IPS-NIHi7 (cell line): ENCODE data around the gene CLEC2L.

Experiments used
- DNase-seq: peaks from one replicate; pipeline ENCODE4 v3.0.0; 2012; ENCODE audit warnings: mixed read lengths; ENCODE audit errors: extremely low spot score

Gene CLEC2L

DNA sequence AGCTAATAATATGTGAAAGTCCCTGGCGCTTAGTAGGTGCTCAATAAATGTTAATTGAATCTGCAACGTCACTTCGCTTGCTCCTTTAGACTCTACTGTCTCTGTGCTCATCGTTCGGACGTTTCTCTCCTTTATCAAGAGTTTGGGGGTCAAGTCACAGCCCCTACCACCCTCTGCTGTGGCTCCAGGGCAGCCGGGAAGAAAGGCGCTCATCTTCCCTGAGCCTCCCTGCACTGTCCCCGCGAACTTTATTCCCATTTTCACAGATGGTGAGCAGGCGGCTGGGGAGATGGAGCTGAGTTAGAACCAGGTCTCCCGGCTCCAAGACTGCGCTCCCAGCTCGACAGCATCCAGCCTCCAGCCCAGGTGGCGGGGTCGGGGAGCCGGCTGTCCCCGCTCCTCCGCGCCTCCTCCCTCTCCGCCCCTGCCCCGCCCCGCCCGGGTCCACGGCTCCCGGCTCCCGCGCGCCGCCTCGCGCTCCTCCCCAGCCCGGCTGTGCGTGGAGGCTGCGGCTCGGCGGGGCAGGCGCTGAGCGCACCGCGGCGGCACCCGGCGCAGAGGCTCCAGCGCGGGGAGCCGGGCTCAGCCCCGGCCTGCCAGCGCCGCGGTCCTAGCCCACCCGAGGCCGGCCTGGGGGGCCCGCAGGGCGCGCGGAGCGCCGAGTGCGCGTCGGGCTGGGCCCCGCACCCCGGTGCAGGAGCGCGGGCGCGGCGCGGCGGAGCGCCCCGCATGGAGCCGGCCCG is at the start of gene CLEC2L:
TSS of gene CLEC2L (plus strand) at position 487 of the 743 bp plus-strand sequence. CDS start at position 730, 243 bp downstream.
- peak; percentile 38 for DNase-seq

DNA sequence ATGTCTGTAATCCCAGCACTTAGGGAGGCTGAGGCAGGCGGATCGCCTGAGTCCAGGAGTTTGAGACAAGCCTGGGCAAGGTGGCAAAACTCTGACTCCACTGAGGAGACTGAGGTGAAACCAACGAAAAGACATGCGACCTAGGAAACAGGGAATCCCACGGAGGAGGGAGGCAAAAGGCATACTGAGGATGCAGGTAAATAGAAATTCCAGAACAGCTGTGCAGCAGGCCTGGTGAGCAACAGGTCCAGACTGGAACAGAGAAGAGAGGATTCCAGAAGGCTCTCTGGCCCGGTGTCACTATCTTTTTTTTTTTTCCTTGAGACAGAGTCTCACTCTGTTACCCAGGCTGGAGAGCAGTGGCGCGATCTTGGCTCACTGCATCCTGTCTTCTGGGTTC is 47.3 kb upstream of the CLEC2L start:
- DNase-seq, result no peak

DNA sequence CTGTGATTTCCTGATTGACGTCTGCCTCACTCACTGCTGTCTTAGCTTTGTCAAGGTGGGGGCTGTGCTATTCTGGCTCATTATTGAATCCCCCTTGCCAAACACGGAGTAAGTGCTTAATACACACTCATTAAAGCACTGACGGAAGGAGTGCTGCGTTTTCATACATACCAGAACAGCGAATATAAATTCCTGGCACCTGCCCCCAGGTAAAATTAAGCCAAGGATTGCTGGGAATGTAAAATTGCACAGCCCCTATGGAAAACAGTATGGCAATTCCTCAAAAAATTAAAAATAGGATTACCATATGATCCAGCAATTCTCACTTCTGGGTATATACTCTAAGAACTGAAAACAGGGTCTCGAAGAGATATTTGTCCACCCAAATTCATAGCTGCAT is 46.6 kb upstream of the CLEC2L start:
- DNase-seq, result no peak

DNA sequence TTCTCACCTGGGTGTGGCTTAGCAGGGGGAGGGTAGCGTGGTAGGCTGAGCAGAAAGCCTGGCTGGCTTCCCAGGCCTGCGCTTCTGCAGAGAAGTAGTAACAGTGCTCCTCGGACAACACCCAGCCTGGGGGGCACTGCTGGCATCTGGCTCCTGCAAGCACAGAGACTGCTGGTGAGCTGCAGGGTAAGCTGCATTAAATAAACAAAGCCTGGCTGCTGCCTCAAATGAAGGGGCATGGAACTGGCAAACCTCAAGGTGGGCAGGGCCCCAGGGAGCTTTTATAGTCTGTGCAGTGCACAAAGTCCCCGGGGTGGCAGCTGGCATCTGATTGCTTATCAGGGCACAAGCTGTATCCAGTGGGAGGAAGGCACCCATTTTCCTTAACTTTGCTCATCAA is 43.9 kb upstream of the CLEC2L start:
- no peak for DNase-seq

DNA sequence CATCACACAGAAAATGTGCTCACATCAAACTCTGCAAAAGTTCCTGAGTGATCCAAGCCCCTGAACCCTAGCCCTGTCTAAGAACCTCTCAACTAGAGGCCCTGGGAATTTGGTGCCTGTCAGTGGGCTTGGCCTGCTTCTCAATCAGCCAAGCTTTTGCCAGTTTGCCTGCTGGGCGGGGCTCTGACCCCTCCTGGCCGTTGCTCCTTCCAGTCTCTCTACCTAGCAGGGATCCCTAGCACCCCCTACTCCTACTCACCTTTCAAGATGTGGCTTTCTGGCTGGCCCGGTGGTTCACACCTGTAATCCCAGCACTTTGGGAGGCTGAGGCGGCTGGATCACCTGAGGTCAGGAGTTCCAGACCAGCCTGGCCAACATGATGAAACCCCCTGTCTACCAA is 42.1 kb upstream of the CLEC2L start:
- DNase-seq, result peak; percentile 45

DNA sequence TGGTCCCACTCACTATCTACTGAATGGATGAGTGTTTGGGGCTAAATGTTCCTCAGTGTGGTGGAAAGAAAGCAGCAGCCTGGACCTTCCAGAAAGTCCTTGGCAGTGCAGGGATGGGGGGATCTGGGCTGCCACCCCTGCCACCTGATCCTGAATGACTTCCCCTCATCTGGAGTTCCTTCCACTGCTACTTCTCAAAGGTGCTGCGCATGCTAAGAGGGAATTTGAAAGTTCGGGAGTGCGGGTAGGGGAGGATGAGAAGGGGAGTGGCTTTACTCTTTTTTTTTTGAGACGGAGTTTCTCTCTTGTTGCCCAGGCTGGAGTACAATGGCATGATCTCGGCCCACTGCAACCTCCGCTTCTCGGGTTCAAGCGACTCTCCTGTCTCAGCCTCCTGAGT is 41.4 kb upstream of the CLEC2L start:
- DNase-seq, result no peak

DNA sequence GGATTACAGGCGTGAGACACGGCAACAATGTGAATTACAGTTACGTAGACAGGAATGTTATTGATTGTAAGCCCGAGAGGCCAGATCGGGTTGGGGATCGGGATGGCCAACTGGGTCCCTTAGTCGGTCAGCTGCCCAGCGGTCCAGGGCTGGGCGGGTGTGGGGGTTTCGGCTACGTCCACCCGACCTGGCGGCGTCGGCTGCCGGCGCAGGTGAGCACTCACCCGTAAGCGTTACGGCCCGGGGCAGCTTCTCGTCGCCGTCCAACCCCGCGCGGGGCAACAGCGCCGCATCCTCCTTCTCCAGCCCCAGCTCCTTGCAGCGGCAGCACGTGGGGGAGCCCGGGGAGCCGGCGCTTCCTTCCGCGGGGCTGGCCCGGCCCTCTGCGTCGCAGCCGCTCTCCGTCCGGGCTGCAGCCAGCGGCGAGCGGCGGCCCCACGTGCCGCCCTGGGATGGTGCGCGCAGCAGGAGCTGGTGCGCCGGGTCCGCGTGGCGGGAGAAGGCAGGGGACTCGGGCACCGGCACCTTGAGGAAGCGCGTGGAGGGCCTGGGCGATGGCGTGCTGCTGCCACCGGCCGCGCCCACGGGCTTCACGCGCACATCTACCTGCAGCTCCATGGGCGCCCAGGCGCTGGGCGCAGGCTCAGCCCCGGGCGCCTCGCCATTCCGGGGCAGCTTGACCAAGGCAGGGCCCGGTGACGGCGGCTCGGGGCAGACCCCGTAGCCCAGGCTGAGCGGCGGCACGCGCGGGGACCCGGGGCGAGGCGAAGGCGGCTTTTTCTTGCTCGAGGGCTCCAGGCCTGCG is 40.6 kb upstream of the CLEC2L start:
- peak; percentile 64 for DNase-seq

DNA sequence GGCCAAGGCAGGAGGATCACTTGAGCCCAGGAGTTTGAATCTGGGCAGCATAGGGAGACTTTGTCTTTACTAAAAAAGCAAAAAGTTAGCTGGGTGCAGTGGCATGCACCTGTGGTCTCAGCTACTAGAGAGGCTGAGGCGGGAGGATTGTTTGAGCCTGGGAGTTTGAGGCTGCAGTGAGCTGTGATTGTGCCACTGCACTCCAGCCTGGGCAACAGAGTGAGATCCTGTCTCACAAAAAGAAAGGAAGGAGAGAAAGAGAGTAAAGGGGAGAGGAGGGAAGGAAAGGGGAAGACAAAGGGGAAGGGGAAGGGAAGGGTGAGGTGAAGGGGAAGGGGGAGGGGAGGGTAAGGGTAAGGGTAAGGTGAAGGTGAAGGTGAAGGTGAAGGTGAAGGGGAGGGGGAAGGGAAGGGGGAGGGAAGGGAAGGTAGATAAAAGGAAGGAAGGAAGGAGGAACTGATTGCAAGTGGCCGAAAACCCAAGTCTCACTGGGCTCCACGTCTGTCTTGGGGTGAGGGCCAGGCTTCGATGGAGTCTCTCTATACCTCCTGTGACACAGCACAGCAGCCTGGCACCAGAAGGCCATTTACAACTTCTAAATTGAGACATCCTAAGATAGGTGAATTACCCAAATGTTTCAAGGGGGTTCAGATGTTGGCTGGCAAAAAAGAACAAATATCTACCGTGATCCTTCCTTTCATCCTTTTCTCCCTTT is 36.0 kb upstream of the CLEC2L start:
- no peak for DNase-seq

DNA sequence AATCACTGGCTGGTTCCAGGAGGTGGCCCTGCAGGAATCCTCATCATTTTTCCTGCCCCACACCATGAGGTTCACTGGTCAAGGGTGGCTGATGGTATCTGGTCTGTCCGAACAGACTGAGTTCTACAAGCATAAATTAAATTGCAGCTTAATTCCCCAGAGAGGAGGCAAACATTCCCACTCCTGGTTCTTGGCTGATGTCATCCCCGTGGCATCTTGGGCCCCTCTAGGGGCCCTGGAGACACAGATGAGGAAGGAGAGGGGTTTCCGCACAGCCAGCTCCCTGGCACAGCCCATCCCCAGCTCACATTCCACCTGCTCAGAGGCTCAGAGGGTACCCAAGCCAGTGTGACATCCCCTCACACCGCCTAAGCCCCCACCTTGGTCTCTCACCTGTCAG is 34.7 kb upstream of the CLEC2L start:
- DNase-seq, result peak; percentile 18

DNA sequence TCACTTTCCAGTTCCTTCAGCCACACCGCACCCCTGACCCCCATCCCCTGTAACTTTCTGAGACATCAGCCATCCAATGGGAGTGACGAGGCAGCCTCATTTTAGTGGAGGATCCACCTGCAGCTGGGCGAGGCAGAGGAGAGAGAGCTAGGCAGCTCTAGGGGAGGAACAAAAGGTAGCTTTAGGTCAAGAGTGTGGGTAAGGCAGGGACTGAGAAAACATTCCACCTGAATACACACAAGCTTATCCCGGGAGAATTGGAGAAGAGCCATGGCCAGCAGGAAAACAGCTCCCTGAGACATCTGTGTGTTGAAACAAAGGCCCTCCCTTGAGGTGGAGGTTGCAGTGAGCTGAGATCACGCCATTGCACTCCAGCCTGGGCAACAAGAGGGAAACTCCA is 33.4 kb upstream of the CLEC2L start:
- DNase-seq, result no peak

DNA sequence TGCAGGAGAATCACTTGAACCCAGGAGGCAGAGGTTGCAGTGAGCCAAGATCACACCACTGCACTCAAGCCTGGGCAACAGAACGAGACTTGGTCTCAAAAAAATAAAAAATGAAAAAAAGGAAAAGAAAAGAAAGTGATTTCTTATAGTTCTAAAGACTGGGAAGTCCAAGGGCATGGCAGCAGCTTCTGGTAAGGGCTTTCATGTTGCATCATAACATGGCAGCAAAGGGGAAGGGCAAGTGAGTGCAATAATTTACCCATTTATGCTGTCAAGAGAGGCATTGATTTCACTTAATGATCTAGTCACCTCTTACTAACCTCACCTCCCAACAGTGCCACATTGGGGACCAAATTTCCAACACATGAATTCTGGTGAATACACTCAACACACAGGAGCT is 31.2 kb upstream of the CLEC2L start:
- DNase-seq, result no peak

DNA sequence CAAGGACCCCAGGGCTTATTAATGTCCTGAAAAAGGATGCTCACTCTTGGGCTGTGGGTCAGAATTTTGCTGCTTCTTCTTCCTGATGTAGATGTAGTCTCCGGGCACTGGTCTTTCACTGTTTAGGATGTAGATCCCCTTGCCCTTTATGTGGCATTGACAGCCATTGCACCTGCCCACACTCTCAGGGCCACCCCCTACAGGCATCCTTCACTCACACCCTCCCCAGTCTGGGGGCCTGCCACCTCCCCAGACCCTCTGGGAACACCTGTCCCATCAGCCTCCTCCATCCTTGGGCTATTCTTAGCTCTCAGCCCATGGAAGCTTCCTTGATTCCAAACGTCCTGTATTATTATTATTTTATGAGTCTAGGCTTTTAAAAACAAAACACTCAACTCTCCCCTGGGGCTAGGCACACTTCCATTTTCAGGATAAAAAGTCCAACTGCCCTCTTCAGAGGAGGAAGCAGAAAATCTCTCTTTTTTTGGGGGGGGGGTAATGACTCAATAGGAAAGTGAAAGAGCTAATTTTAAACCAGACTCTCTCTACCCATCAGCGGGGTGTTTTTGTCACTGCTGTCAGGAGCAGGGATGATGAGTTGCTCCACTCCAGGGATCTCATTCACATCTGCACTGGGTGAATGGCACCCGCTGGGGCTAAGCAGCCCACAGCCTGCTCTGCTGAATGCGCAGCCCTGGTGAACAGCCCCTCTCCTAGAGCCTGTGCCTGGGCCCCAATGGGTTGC is 28.5 kb upstream of the CLEC2L start:
- no peak for DNase-seq

DNA sequence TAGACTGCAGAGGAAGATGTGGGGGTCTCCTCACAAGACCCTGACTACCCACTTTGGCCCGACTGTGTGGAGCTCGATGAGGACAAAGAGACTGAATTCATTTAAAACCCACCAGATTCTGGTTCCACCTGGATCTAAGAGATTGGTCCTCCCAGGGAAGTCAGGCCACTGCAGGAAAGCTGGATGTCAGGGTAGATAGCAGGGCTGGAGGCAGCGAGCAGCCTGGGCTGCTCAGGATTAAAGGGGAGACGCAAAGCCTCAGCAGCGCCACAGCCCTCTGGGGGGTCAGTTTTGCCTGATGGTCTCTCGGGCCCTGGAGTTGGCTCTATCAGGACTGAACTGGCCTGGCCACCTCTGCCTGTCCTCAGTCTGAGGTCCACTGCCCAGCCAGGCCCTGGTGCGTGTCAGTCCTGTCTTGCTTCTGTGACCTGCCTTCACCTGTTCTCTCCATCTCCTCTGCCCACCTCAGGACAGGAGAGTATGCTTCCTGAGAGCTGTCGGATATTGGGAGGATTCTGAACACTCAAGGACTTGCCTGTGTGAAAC is 27.8 kb upstream of the CLEC2L start:
- DNase-seq, result no peak

DNA sequence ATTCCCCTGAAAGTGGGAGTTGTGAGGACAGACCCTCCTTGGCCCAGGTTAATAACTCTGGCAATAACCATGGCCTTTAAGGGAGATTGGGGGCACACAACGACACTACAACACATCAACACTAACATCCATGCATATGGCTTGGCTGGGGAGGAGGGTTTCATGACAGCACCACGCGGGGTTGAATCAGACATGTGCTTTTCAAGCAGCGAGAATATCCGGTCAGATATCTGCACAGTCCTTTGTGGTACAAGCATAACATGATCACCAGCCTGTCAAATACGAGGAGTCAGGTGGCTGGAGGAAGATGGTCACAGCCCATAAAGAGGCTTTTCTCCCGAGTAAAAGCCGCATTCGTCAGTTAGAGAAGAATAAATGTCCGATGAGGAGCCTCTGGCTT is 27.0 kb upstream of the CLEC2L start:
- DNase-seq, result no peak

DNA sequence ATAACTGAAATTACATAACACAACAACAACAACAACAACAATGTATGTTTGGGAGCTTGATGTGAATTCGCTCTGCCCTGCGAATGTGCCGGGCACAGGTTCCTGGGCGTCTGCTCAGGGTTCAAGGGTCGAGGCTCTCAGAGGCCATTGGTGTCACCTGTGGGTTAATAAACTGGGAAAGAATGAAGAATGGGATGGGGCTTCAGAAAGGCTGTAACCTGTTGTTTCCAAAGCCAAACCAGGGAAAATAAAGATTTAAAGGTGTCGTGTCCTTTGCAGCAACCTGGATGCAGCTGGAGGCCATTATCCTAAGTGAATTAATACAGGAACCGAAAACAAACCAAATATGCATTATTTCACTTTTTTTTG is 22.7 kb upstream of the CLEC2L start:
- DNase-seq, result no peak

DNA sequence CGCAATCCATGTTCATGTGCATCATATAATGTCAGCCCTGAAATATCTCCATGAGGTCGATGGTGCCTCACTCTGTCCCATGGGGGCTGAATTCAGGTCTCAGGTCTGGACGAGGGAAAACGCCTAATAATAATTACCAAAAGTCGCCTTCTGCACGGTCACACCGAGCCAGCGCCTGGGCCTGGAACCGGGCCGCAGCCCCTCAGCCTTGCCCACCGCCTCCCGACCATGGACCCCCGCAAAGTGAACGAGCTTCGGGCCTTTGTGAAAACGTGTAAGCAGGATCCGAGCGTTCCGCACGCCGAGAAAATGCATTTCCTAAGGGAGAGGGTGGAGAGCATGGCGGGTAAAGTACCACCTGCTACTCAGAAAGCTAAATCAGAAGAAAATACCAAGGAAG is 21.3 kb upstream of the CLEC2L start:
- no peak for DNase-seq

DNA sequence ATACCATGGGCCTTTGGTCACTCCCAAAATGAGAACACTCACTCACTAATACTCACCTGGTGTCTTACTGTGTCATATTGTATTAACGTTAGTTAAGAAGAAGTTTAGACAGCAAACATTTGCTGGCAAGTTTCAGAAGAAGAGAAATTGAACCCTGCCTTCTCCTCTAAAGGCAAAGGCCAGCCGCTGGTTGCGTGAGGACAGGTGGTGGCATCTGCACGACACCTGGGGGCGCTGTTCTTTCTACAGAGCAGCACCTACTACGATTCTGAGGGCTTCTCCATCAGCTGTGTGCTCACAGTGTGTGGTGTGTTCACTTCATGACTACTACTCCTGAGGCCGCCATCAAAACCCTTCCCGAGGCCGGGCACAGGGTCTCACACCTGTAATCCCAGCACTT is 17.9 kb upstream of the CLEC2L start:
- DNase-seq, result peak; percentile 81

DNA sequence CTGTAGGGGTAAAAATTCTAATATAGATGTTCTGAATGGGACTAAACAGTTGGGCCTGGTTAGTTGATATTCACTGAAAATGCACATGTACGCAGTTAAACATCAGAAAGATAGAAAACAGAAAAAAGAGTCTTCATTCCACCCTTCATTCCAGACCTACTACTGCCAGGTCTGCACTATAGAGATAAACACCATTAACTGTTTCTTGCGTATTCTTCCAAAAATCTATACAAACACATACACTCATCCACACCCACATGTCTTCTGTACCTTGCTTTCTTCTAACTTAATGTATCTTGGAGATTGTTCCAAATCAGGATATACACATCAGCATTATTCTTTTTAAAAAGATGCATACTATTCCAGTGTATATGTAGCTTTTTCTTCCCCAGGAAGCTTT is 13.9 kb upstream of the CLEC2L start:
- DNase-seq, result no peak

DNA sequence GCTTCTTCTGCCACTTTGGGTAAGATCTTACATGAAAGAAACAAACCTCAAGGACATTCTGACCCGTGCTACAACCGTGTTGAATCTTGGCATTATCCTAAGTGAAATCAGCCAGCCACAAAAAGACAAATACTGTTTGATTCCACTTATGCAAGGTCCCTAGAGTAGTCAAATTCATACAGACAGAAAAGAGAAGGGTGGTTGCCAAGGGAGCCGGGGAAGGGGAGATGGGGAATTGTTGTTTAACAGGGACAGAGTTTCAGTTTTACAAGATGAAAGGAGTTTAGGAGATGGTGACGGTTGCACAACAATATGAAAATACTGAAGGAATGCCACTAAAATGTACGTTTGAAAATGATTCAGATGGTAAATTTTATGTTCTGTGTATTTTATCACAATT is 12.2 kb upstream of the CLEC2L start:
- no peak for DNase-seq

DNA sequence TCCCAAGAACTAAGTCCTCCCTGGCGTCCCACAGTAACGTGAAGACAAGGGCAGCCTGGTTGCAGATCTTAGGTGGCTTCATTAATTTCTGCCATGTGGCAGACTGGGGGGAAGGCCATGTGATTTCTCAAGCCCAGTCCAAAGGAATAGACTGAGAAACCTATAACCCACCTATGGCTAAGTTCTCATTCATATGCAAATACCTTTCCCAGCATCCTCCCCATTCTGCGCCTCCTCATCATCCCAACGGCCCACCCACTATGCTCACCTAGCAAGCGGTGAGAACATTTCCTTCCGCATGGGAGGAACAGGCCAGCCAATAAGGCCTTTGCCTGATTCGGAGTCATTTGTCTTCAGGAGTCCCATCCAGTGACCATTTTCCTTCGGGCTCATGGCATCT is 8.2 kb upstream of the CLEC2L start:
- DNase-seq, result peak; percentile 57

DNA sequence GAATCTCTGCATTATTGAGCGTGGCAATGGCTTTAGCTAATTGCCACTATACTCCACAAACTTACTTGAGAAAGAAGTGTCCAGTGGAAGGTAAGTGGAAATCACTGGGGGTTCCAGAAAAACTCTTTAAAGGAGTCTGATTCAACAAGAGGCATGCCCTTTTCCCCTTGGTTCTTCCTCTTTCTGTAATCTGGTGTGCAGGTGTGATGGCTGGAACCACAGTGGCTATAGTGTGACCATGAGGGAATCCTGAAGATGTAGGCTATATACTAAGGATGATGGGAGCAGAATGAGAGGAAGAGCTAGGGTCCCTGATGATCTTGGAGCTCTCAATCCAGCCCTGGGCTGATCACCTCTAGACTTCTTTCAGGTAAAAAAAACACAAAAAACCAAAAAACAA is 2.0 kb upstream of the CLEC2L start:
- no peak for DNase-seq

DNA sequence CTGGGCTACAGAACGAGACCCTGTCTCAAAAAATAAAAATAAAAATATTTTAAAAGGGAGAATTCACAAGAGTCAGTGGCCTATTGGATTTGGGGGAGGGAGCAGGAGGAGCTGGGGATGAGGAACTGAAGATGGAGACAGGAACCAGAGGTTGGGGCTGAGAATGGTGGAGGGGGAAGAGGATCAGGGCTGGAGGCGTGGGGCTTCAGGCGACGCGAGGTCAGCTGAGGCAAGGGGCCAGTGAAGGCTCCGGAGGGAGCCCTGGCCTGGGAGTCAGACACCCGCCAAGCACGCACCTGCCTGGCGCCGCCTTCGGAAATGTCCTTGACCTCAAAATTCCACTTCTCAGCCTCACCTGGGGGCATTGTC is 671 bp upstream of the CLEC2L start:
- DNase-seq, result no peak
